ENCODE results near the gene NRIP1.

The NRIP1 gene, protein sequence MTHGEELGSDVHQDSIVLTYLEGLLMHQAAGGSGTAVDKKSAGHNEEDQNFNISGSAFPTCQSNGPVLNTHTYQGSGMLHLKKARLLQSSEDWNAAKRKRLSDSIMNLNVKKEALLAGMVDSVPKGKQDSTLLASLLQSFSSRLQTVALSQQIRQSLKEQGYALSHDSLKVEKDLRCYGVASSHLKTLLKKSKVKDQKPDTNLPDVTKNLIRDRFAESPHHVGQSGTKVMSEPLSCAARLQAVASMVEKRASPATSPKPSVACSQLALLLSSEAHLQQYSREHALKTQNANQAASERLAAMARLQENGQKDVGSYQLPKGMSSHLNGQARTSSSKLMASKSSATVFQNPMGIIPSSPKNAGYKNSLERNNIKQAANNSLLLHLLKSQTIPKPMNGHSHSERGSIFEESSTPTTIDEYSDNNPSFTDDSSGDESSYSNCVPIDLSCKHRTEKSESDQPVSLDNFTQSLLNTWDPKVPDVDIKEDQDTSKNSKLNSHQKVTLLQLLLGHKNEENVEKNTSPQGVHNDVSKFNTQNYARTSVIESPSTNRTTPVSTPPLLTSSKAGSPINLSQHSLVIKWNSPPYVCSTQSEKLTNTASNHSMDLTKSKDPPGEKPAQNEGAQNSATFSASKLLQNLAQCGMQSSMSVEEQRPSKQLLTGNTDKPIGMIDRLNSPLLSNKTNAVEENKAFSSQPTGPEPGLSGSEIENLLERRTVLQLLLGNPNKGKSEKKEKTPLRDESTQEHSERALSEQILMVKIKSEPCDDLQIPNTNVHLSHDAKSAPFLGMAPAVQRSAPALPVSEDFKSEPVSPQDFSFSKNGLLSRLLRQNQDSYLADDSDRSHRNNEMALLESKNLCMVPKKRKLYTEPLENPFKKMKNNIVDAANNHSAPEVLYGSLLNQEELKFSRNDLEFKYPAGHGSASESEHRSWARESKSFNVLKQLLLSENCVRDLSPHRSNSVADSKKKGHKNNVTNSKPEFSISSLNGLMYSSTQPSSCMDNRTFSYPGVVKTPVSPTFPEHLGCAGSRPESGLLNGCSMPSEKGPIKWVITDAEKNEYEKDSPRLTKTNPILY (N-terminal part only)

DNA sequence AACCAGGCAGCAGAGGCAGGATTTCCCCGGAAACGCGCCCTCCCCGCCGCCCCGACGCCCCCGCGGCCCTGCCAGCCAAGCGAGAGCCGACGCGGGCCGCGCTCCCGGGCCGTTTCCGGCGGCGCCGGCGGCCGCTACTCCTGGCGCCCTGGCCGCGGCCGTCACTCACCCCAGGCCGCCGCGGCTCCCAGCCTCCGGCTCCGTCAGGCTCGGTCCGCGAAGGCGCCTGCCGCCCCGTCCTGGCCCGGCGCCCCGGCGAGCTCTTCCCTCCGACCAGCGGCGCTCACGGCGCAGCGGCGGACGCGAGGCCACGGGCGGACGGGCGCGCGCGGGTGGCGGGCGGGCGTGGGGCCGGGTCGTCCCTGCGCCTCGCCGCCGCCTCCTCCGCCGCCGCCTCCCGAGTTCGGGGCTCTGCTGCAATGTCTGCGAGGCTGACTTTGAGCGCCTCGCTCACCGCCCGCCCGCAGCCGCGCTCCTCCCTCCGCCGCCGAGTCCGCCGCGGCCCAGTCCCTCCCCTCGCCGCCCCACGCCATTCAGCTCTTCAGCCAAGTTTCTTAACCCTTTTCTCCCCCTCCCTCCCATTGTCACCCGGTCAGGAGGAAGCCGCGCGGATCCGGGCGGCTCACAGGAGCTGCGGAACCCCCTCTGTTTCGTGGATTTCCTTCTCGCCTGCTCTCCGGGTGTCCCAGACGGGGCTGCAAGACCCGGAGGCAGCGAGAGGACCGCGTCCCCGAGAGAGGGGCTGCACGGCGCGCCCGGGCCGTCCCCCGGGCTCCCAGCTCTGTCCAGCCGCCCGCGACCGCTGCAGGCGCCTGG, at the start of gene NRIP1:
NRIP1 (minus strand) TSS at position 425 of the 816 bp plus-strand sequence. CDS start 96,808 bp downstream, outside the sequence.
- no peak for DNase-seq

- DNase-seq = no peak
Observed at GRCh38 chr21:15112858-15113257, 48.1 kb upstream of the NRIP1 start.

GRCh38 chr21:15108801-15109200, 44.0 kb upstream of the NRIP1 start:
- no peak for DNase-seq

- no peak for DNase-seq
Observed at GRCh38 chr21:15104470-15104869, 39.7 kb upstream of the NRIP1 start.

DNA sequence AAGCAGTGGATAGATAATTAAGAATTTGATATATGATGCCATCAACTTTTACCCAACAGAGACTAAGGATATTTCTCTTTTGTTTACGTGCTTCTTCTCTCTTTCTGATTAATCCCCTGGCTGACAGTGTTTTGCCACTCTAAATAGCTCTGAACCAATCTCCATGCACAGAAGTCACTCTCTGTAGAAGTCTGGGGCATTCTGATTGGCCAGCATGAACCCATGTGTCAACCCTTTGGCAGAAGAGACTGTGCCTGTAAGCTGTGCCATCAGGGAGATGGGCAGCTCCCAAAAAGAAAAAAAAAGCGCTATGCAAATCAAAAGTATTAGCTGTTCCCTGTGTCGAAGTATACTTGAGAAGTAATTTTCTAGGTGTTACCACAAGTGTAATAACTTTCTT, 34.1 kb upstream of the NRIP1 start:
- DNase-seq = no peak

DNA sequence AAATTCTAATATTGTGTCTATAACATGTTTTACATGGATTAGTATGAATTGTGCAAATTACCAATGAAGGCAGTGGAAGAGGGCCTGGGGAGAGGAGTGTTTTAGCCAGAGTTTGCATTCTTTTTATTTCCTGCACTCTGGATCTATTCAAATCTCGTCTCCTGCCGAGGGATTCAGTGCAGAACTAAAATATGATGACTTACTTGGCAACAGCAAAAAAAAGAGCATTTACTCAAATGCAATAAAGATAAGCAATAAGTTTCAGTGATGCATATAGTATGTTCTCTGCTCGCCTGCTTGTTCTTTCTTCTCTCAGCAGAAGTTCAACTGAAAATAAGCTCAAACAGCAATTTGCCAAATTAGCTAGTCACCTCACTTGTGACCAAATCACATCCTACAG, 33.4 kb upstream of the NRIP1 start:
- no peak for DNase-seq

- DNase-seq = no peak
Observed at GRCh38 chr21:15097580-15097979, 32.8 kb upstream of the NRIP1 start.

- no peak for DNase-seq
Observed at GRCh38 chr21:15096146-15096545, 31.3 kb upstream of the NRIP1 start.

- DNase-seq = no peak
Observed at GRCh38 chr21:15095326-15095725, 30.5 kb upstream of the NRIP1 start.

- no peak for DNase-seq
Observed at GRCh38 chr21:15094706-15095105, 29.9 kb upstream of the NRIP1 start.

- no peak for DNase-seq
Observed at GRCh38 chr21:15093216-15093615, 28.4 kb upstream of the NRIP1 start.

GRCh38 chr21:15092745-15093144, 27.9 kb upstream of the NRIP1 start:
- DNase-seq = no peak

- no peak for DNase-seq
Observed at GRCh38 chr21:15090390-15090789, 25.6 kb upstream of the NRIP1 start.

GRCh38 chr21:15088488-15088887, 23.7 kb upstream of the NRIP1 start:
- no peak for DNase-seq

- DNase-seq = no peak
Observed at GRCh38 chr21:15084668-15085067, 19.9 kb upstream of the NRIP1 start.

GRCh38 chr21:15080526-15080925, 15.7 kb upstream of the NRIP1 start:
- DNase-seq = no peak

GRCh38 chr21:15079269-15079668, 14.5 kb upstream of the NRIP1 start:
- no peak for DNase-seq

GRCh38 chr21:15078180-15078579, 13.4 kb upstream of the NRIP1 start:
- no peak for DNase-seq

DNA sequence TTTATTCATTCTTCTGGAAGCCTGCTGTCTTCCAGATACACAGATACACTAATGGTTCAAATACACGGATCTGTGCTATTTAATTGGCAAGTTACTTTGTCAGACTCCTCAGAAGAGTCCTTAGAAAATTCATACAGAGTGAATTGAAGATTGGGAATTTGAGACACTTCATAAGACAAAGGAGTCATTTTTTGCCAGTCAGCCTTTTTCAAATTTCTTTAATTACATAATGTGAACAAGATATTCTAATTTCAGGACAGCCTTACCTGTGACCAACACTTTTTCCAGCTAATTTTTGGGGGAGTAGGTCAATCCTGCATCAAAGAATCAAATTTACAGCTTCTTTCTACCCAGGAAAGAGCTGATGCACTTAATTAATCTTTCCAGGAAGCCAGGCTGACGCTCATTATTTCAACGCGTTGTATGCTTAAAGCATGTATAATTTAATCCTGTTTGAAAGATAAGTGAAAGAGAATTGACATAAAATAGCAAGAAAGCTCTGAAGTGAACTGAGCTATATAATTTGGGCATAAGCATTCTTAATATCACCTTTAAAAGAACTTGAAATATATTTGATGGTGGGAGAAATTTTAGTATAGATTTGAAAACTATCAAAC, 12.8 kb upstream of the NRIP1 start:
- no peak for DNase-seq

DNA sequence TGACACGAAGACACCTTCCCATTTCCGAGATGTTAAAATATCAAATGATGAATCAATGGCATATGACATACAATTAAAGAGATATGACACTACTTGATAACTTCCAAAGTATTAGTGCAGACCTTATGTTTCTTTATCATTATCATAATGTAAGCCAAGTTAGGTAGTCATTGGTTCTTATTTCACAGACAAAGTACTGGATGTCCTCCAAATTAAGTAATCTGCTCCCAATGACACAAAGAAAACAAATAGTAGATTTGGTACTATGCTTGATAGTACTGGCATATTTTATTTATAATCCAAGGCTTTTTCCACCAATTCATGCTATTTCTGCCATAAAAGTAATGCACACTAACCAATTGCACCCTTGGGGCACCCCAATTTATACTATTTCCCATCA, 11.9 kb upstream of the NRIP1 start:
- DNase-seq = no peak

- no peak for DNase-seq
Observed at GRCh38 chr21:15071009-15071408, 6.2 kb upstream of the NRIP1 start.

DNA sequence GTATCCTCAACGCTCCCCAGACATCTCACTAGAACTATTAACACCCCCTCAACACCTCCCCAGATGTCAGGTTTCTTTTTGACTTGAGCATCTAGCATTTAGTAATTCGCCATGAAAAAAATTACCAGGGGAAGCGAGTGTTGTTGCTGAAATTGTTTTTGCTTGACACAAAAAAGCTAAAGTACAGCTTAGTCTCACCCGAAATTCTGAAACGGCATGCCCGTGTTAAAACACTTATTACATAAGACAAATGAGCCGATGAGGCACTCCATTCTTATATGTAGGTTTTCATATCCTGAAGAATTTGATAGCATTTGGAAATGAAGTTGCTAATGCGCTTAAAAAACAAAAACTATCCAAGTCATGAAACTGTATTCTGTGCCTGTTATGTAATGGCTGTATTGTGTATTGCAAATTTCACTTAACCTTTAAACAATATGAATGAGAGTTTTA, 1.3 kb upstream of the NRIP1 start:
- no peak for DNase-seq
